HS-5 (cell line): ENCODE results near the gene DRGX.

Experiments used
- DNase-seq: peaks from one replicate; pipeline ENCODE4 v3.0.0-alpha.2; 2012; ENCODE audit warnings: low read depth

The DRGX gene

DNA sequence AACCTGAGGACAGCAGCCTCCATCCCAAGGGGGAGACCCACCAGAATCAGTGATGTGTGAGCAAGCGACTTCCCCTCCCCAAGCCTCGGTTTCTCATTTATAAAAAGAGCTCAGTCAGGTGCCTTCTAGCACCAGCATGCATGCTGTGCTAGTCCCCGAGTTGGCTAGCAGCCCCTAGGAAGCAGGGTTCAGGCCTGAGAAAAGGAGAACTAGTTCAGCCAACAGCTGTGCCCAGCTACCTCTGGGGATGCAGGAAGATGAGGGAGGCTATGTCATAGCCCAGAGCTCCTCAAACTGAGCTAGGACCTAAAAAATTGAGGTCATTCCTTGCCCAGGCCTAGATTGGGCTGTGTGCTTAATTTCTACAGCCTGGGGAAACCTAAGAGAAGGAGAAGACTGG is 13.7 kb downstream of the DRGX start:
- DNase-seq, result no peak

- no peak for DNase-seq
These were observed 14.6 kb downstream of the DRGX start for GRCh38 chr10:49381111-49381900.

DNA sequence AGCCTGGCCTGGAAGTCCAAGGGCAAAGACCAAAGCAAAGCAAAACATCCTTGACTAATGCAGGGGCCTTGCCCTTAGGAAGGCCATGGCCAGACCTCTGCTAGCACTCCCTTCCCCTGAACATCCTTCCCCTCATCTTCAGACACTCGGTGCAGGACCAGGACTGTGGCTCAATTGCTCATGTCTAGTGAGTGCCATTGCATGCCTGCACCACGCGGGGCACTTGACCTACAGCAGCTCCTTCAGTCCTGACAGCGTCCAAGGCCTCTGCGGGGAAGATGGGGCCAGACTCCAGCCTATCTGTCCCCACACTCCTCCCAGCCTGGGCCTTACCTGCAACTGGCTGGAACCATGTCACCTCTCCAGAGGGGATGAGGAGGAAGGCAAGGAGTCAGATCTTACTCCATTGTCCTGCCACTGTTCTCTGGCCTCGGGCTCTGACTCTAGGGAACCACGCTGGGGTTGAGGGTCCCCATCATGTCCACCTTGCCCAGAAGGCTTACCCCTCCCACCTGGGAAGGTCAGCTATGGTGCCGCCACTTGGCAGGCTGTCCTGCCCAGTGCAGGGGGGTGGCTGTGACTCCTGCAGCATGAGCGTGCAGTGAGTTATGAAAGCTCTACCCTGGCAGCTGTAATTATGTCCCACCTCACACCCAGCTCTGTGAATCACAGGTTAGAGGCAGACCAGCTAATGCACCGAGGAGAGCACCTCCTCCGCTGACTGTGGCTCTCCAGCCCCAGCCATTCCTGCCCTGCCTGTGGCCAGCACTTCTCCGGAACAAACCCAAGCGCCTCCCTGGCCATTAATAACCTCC is 16.1 kb downstream of the DRGX start:
- DNase-seq, result no peak

GRCh38 chr10:49377256-49377655 is 18.6 kb downstream of the DRGX start:
- no peak for DNase-seq

- DNase-seq, result no peak
These were observed 20.3 kb downstream of the DRGX start for GRCh38 chr10:49375611-49376010.

GRCh38 chr10:49374740-49375139 is 21.1 kb downstream of the DRGX start:
- no peak for DNase-seq

DNA sequence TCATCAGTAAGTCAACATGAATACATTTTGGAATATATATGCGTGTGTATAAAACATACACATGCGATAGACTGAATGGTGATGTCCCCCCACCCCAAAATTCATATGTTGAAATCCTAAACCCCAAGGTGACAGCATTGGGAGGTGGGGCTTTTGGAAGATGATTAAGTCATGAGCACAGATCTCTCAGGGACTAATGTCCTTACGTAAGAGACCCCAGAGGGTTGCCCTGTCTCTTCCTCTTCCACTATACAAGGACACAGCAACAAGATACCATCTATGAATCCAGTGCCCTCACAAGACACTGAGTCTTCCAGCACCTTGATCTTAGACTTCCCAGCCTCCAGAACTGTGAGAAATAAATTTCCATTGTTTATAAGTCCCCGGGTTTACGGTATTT is 22.5 kb downstream of the DRGX start:
- DNase-seq, result no peak

- no peak for DNase-seq
These were observed 23.9 kb downstream of the DRGX start for GRCh38 chr10:49371967-49372366.

DNA sequence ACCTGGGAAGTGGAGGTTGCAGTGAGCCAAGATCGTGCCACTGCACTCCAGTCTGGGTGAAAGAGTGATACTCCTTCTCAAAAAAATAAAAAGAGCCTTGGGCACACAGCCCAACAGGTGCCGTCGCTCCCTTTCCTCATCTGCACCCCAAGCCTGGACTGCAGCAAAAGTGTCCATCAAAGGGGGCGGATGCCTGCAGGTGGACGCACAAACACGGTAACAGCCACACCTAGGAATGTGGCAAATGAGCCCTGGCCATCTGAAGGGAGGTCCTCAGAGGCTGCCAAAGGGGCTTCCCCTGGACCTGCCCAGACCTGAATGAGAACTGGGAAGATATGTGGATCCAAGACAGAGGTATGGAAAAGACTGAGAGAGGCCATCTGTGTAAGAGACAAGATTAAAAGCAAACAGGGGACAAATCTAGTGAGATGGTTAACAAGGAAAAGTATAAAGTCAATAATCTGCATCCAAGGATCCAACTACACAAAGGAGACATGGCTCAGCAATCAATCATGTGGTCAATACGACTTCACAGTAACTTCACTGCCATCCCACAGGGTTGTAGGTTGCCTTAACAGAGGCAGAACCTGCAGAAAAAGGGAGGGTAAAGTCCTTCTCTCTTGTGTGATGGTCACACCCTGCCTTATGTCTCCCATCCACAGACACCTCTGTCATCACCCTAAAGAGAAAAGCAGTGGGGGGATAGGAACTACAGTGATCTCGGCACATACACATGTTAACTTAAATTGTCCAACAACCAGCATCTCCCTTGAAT is 25.4 kb downstream of the DRGX start:
- DNase-seq, result no peak

DNA sequence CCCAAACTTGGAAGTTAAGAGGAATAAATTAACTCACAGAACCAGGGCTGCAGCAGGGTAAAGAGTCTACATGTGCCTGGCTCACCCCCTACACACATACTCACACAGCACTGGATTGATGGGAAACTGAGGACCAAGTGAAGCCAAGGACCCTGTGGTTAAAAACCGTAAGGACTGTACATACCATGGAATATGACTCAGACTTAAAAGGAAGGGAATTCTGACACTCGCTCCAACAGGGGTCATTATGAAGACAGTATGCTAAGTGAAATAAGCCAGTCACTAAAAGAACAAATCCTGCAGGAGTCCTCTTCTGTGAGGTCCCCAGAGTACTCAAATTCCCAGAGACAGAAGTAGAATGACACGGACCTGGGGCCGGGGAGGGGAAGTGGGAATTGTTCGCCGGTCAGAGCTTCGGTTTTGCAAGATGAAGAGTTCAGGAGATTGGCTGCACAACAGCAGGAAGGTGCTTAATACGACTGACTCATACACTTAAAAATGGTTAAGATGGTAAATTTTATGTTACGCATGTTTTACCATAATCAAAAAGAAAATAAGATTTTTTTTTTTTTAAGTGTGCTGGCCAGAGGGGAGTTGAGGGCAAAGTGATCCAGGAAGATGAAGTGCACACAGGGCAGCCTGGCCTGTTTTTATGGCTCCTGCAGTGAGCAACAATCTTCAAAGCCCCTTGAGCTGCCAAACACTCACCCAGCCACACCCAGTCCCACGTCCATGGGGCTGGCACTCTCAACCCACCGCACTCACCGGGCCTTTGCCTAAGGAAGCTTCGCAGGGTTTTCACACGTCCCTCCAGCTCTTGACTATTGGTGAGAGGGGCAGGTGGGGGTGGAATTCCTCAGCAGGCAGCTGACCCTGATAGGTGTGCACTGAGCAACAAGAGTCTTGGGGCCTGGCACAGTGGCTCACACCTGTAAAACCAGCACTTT is 26.4 kb downstream of the DRGX start:
- no peak for DNase-seq

GRCh38 chr10:49368256-49368655 is 27.6 kb downstream of the DRGX start:
- DNase-seq, result no peak

GRCh38 chr10:49367600-49367999 is 28.3 kb downstream of the DRGX start:
- no peak for DNase-seq

- no peak for DNase-seq
These were observed 29.4 kb downstream of the DRGX start for GRCh38 chr10:49366460-49366859.

GRCh38 chr10:49365675-49366415 is 30.0 kb downstream of the DRGX start:
- DNase-seq, result no peak

- no peak for DNase-seq
These were observed 30.6 kb downstream of the DRGX start for GRCh38 chr10:49365275-49365674.

- no peak for DNase-seq
These were observed 31.1 kb downstream of the DRGX start for GRCh38 chr10:49364747-49365146.

DNA sequence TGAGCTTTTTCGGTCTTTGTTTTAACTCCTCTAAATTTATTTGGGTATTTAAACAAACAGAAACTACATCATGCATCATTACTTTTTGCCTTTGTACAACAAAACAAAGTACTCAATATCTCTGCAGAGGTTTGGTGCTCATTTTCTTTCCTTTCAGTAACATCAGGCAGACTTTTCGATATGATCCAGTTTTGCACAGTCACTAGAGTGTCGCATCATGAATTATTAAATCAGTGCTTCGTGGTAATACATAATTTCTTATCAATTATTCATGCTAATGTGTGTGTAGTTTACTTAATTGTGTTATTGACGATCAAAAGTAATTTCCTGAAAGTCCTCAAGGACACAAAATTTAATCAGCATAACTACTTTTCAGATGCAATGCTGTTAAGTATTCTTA is 31.8 kb downstream of the DRGX start:
- no peak for DNase-seq

DNA sequence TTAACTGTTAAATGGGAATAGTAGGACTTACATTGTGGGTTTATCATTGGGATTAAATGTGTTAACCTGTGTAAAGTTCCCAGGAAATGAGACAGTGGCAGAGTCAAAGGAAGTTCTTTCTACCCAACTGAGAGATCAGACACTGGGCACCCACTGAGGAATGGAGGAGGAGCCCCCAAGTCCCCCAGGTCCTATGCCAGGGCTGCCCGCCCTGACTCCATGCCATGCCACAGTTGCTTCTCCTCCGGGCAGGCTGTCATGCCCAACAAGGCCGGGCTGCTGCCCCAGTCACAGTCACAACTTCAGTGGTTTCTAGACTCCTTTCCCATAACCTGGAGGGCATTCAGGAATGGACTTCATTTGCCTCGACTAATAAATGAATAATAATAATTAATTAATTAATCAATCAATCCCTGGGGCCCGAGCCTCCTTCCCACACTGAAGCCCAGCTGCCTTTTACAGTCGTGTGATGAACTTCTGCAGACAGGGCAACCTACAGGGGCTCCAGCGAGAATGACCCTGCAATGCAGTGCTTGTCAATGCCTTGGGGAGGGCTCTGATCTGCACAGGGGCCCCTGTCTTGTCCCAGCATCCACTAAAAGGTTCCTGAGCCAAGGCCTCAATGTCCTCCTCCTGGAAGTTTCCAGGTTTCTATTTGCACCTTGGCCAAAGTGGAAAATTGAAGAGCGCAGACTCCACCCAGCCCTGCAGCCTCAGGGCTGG is 32.4 kb downstream of the DRGX start:
- DNase-seq, result no peak

DNA sequence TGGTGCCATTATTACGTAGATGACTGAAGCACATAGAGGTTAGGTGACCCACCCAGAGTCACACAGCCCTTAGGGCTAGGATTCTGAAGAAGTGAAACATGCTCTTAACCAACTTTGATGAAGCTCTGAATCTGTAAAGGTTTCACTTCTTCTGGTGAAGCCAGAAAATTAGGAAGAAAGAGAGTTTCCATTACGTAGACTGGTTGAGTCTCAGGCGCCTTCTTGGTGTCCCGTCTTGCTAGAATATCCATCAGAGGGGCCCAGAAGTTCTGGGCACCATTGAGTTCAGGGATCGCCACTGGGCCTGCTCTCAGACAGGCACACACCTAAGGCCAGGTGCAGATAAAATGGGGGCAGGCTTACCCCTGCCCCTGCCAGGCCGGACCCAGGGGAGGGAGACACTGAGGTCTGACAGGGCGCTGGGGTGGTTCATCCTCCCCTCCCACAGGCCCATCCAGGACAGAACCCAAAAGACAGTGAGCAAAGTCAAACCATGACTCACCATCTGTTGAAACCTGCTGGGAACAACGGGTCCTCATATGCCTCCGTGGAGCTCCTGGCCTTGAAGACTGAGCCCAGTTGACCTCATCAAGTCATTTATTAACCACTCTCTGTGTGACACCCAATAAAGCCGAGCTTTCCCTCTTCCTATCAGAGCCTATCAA is 33.2 kb downstream of the DRGX start:
- no peak for DNase-seq
